G401 (cell line): ENCODE data around the gene THAP4. TPM values are rescaled to one million over a fixed set of nuclear protein-coding genes. Genes with fewer than 3 reads are reported as not detected.
A peak's percentile ranks its signal among the peaks of the same experiment; 100 is the strongest.

Experiments used
- DNase-seq: peaks from one replicate; pipeline ENCODE4 v3.0.0-alpha.2; 2015; ENCODE audit warnings: low spot score
- in situ Hi-C: cut with HindIII; loops from 2 replicates; pipeline ENCODE4 v1.10.0; 2016; ENCODE audit warnings: low sequenced_read_pairs, mixed read lengths
- total RNA-seq: library from RNA; depleted of rRNA; stranded (reverse); fragments of >200 nt; shearing (Covaris generic); gene quantifications from 2 replicates; pipeline ENCODE4 v1.2.3, GENCODE V29; 2014; rRNA removed

Gene THAP4
- total RNA-seq, 1 experiment from 2014 or later: 86.2 TPM

DNA sequence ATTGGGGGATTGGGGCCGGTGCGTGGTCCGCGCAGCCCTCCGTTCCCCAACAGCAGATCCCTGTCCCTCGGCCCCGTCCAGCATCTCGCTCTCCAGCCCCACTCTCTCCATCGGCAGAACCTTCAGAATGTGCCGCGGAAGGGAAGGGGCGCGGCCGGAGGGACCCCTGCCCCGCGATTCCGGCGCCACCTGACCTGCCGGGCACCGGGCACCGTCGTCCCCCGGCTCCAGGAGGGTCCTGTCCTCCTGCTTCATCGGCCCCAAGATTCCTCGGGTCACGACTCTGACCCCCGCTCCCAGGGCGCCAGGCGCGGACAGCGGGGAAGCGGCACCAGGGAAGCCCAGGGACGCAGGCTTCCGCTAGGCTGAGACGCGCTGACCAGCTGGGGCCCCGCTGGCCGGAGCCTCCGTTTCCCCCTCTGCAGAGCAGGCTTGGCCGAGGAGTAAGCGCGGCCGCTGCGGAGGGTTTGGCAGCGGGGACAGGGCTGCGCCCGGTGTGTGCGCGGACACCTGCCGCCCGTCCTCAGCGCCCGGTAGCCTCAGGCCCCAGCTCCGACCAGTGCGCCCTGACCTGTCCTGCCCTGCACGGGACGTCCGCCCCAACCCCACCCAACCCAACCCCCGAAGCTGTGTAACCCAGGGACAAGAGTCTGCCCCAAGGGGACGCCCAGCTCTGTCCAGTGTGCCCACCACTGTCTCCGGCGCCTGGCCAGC, 95.2 kb downstream of the THAP4 start:
- in situ Hi-C loops: no loop called here
- no peak for DNase-seq

DNA sequence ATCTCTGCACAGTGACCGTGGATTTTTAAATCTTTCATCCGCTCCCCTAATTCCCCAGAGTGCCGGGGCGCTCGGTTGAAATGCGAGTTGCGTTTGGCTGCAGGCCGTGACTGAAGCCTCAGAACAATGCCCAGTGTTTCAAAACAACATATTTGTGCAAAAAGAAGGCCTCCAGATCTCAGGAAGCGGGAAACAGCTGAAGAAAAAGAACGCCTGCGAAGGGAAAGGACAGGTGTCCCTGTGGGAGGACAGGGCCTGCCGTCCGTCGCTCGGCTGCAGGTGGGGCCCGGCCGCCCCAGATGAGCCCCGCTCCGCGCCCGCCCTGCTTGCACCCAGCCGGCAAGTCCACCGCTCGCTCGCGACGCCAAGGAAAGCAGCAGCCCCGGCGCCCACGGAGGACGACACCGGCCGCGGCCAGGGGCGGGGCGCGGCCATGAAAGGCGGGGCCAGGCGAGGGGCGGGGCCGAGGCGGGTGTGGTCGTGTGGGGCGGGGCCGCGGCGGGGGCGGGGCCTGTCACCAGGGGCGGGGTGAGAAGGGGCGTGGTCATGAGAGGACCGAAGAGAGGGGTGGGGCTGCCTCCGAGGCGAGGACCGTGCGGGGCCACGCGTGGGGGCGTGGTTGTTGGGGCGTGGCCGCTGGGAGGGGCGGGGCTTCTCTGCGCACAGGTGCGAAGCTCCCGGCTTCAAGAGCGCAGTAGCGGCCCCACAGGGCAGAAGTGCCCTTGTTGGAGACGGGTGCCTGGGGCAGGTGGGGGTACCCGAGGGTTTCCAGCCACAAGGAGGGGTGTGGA, 96.0 kb downstream of the THAP4 start:
- DNase-seq: peak; percentile 36
- in situ Hi-C loops: no loop called here

DNA sequence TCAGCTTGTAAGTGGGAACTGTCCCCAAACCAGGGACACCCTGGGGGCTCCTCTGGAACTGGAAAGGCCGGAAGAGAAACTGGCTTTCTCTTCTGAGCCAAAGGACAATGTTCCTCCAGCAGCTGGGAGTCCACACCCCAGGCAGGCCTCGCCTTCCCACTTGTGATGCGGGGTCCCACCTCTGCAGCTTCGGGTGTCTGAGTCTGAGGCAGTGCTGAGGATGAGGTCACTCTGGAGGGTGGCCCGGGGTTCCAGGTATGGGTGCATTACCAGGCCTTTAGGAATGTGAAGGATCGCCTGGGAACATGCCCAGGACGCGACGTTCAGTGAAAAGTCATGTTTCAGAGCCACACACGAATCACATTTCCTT, 96.6 kb downstream of the THAP4 start:
- in situ Hi-C loops: no loop called here
- DNase-seq: no peak

DNA sequence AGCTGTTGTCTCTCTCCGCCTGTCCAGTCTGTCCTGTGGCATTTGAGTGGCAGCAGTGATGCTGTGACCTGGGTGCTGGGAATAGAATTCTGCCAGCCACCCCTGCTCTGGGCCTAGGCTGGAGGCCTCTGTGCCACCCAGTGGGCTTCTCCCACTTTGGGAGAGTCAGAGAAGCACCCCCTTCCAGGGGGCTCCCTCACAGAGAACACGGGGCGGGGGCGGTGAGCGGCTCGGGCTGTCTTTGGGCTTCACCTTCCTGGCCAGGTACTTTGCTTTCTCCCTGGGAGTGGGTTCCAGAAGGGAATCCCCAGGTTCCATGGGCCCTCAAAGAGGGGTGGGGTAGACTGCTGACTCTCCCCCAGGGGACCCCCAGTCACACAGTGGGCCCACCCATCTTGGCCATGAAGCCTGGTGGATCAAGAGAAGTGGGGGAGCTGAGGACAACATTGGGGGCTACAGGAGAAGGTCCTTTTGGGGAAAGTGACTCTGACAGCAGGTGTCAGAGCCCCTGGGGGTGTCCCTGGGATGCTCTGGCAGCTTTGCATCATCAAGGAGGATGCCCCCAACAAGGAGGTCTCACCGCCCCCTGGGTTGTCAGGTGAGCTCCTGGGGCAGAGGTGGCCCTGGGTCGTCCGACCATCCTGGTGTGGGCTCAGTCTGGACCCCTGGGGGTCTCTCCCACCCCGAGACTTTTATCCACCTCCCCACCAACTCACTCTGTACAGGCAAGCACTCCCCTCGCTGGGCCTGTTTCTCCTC, 97.2 kb downstream of the THAP4 start:
- in situ Hi-C loops: no loop called here
- DNase-seq: no peak

DNA sequence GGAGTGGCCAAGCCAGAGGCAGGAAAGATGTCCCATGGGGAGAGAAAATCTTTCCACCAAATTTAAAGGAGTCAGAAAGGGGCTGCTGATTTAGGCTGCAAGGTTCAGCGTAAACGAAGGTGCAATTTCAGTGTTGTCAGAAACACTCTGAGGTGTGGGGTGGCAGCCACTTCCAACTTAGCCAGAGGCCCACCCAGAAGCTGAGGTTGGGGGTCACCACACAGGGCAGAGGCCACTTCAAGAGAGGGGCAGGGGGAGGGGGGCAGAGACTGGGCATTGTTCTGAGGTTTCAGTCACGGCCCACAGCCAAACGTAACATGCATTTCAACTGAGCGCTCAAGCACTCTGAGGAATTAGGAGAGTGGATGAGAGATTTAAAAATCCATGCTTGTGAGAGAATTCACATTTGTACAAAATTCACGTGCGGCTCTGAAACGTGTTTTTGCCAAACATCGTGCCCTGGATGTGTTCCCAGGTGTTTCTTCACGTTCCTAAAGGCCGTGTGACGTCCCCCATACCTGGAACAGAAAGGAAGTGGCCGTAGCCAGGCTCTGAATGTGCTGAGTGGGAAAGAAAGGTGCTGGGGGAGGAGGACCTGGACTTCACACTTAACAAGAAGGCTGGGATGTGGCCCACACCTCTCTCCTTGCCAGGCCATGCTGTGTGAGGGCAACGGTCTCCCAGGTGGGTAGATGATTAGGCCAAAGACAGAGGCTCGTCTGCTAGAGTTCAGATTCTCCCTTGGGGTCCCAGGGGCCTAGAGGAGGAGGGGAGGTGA, 97.9 kb downstream of the THAP4 start:
- in situ Hi-C loops: no loop called here
- DNase-seq: no peak

DNA sequence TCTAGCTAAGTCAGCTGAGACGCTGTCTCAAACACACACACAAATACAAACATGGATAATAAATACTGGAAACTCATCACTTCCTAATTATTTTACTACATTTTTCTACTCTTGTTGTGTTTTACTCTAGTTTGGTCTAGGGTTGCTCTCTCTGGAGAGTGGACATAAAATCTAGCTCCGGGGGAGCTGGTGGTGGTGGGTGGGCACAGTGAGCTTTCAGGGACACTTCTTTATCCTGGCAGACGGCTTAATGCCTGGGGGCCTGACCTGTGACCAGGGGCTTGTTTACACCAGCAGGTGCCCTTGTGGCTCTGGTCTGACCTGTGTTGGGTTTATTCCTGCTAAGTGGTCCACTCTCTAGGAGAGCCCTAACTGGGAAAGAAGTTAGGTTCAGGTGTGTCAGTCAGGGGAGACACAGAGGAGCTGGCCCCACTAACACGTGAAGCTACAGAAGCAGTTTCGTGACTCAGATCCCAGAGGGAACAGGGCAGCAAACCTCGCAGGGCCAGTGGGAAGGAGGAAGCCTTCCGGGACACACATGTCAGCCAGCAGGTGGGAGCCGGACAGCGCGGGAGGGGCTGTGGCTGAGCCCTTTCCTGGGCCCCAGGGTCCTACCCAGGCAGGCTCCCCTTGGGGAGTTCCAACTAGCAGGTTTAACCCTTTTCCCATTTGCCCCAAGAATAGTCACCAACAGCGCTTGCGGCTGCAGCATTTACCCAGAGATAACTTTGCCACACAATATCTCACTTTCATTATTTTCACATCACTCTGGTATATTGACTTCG, 100.9 kb downstream of the THAP4 start:
- DNase-seq: no peak
- in situ Hi-C loops: no loop called here

DNA sequence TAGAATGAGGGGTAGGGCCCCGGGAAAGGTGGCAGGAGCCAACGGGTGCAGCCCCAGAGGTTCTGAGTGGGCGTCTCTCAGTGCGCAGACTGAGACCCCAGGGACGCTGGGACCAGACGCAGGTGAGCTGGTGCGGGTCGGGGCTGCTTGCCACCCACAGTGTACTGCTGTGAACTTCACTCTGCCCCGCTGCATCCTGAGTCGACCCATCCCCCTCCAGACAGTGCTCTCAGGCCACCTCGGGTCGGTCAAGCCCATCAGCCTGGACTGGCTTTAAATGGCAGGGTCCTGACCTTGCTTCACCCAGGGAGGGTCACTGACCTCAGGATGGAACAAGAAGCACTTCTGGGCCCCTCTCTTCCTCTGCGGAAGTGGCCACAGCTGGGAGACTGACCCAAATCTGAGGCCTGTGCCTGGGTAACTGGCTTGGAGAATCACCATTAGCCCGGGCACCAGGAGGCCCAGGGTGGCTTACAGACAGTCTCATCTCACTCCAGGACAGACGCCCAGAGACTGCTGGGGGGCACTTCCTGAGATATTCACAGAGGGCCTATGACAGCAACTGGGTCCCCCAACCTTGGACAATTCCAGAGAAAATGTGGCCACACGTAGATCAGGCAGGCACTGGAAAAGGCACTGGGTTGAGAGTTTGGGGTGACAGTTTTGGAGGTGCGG, 102.1 kb downstream of the THAP4 start:
- no peak for DNase-seq
- in situ Hi-C loops: no loop called here

Other genes with a start within 250 kb of the THAP4 start
- 299 and 330 TPM in 2 replicates for gene STK25, start 128.6 kb downstream of the THAP4 start, total RNA-seq
- 26.9 and 36.3 TPM in 2 replicates for gene BOK, start 78.4 kb downstream of the THAP4 start, total RNA-seq
- 71.2 and 118 TPM in 2 replicates for gene ATG4B, start 535 bp upstream of the THAP4 start, total RNA-seq
- 52.0 and 57.9 TPM in 2 replicates for gene DTYMK, start 49.7 kb upstream of the THAP4 start, total RNA-seq
- gene ING5, start 64.9 kb upstream of the THAP4 start, total RNA-seq: 21.6 and 65.8 TPM in 2 replicates
- gene D2HGDH, start 97.5 kb upstream of the THAP4 start, total RNA-seq: 48.4 and 50.7 TPM in 2 replicates
- gene GAL3ST2, start 139.7 kb upstream of the THAP4 start, total RNA-seq: not detected in 2 replicates
- not detected in 2 replicates for gene NEU4, start 172.0 kb upstream of the THAP4 start, total RNA-seq
- gene PDCD1, start 221.7 kb upstream of the THAP4 start, total RNA-seq: 0.62 TPM in 1 of 2 replicates, not detected in the other
- not detected in 2 replicates for gene RTP5, start 232.6 kb upstream of the THAP4 start, total RNA-seq